Activated CD8-positive, alpha-beta memory T cell treated with anti-CD3 and anti-CD28 coated beads, Interleukin-2, amount 50 U/mL, for 4 hours (primary cell): ENCODE data around the gene TSGA10.
"Not testable (repeated sequence)": the region's sequence is repeated elsewhere in the genome, so short reads cannot be mapped to it uniquely, and the experiment has no call there.

Source experiments
- DNase-seq: peaks from one replicate; pipeline ENCODE4 v3.0.0-alpha.2; 2020

TSGA10 gene

DNA sequence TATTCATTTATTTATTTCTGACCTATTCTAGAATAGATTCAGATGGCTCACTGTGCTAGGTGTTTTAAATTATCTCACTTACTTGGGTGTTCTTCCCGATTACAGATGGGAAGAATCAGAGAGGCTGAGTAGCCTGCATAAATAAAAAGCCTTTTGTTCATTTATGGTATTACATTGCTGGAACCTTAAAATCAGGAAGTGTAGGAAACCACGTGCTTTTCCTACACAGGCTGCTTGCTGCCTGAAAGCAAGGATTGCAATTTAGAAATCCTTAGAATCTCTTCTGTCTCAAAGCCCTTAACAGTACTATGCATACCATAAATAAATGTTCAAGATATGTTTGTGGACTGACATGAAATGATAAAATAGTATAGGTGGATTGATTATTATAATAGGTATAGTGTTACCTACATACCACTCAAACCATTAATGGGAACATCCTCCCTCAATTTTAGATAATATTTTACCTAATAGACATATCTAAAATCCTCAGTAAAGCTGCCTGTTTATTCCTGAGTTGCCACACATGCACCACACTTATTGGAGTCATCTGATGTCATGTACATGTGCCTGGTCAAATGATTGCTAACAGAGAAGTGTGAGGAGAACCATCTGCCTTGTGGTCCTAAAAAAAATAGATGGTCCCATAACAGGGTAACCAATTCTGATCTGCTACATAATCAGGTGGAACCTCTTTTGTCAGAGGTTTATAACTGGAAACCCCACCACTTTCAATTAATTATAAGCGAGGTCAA is 86.7 kb downstream of the TSGA10 start:
- DNase-seq: no peak

DNA sequence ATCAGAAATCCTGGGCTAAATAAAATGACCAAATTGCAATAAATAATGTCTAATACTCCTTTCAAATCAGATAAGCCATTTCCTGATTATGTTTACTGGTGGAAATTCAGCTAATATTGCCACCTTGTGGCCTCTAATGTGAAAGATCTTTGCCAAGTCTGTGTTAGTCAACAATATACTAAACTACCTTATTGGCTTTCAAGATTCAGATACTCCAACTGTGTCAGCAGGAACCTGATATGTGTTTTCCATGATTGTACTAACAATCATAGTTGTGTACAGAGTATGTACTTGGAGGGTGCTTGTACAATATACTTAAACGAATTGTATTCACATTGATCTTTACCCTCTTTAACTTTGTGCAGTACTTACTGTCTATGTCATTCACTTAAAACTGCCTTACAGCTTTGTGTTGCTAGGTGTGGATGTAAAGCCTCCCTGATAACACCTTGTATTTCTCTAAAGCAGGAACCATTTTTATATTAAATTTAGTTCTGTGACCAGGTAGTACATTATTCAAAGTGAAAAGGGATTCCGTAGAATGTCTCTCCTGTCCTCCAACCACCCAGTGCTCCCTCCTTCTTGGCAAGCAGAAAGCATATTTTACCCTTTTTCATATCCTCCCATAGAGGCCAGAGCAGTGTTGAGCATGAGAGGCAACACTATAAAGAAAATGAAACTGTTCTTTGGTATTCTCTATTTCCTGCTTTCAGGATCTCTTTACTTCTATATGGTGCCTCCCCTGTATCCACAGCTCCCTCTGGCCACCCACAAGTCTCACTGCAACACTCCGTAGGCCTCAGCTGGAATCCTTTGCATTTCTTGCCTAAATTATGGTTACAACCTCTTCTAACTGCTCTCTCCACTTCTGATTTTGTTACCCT is 88.4 kb downstream of the TSGA10 start:
- DNase-seq: no peak

DNA sequence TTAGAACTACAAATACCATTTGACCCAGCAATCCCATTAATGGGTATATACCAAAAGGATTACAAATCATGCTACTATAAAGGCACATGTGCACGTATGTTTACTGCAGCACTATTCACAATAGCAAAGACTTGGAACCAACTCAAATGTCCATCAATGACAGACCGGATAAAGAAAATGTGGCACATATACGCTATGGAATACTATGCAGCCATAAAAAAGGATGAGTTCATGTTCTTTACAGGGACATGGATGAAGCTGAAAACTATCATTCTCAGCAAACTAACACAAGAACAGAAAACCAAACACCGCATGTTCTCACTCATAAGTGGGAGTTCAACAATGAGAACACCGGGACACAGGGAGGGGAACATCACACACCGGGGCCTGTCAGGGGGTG is 105.6 kb downstream of the TSGA10 start:
- DNase-seq: not testable (repeated sequence)

DNA sequence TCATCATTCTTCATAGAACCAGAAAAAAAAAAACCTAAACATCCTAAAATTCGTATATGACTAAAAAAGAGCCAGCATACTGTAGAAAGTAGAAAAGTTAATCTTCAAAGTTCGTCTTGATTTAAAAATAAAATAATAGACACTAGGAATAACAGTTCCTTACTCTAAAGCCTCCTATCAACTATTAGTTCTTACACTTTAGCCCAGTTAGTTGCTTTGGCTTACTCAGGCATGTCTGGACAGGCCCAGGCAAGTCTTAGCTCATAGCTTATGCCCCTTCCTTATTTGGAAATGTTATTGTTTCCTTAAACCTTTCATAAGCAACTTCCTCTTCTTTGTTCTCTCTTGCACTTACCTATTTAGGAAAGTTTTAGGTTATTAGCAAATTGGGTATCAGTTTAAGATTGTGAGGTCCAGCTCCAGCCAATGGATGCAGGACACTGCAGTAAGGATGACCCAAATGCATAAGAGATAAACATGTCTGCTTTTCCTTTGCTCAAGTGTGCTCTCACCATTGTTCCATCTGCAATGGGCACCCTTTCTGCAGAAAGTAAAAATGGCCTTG is 113.9 kb downstream of the TSGA10 start:
- not testable (repeated sequence) for DNase-seq

DNA sequence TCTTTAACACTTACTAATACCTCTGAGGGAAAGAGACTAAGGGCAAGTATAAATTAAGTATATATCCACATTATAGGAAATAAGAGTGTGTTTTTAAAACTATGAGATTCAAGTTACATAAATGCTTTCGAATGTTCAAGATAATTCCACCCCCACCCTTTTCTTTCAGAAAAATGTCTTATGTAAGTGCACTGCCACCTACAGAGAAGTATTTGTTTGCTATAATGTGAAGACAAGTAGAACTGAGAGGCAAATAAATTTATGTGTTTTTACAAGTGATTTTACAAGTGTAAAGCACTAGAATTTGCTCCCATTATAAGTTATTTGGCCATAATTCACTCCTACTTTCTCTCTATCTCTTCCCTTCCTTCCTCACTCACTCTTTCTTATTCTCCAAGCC is 118.8 kb downstream of the TSGA10 start:
- no peak for DNase-seq

DNA sequence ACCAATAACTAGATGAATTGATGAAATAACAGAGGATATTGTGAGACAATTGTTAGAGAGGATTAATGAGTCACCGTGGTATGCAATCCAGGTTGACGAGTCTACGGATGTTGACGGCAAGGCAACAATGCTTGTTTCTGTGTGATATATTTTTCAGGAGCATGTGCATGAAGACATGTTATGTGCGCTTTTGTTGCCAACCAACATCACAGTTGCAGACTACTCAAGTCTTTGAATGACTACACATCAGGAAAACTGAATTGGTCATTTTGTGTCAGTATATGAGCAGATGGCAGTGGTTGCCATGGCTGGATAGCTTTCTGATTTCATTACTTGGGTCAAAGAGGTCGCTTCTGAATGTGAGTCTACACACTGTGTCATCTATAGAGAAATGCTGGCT is 122.0 kb downstream of the TSGA10 start:
- DNase-seq: no peak

DNA sequence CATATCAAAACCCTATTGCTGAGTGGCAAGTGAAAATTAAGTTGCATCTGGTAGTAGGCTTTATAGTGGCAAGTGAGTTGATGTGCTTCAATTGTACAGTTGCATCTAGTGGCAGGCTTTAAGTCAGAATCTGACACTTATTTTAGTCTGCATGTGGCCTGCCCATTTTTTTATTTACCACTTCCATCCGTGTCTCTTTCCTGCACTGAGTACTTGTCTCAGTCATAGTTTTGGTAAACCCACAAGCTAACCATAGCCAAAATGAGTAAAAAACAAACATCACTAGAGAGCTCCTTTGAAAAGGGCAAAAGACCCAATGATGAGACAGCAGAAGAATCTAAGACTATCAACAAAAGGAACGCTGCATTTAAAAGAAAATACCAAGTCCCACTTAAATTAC is 122.7 kb downstream of the TSGA10 start:
- DNase-seq: no peak

DNA sequence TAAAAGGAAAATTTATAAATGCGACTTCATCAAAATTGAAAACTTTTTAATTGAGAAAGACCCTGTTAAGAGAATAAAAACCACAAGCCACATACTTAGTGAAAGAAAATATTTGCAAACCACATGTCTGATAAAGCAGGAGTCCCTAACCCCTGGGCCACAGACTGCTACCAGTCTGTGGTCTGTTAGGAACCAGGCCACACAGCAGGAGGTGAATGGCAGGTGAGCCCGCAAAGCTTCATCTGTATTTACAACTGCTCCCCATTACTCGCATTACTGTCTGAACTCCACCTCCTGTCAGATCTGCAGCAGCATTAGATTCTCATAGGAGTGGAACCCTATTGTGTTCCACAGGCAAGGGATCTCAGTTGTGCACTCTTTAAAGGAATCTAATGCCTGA is 123.3 kb downstream of the TSGA10 start:
- DNase-seq: no peak

DNA sequence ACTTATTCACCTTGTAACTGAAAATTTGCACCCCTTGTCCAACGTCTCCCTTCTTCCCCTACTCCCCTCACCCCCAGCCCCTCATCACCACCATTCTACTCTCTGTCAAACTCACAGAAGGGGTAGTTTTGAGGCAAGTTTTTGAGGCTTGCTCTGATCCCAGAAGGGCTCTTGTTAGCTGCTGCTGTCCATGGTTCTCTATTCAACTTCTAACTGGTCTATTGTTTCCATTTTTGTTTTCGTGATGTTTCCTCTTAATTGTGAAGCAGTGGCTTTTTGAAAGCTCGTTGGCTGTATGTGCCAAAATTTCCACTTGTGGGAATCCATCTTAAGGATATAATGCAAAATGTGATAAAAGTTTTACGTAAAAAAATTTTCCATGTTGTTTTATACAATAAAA is 126.2 kb downstream of the TSGA10 start:
- DNase-seq: no peak

DNA sequence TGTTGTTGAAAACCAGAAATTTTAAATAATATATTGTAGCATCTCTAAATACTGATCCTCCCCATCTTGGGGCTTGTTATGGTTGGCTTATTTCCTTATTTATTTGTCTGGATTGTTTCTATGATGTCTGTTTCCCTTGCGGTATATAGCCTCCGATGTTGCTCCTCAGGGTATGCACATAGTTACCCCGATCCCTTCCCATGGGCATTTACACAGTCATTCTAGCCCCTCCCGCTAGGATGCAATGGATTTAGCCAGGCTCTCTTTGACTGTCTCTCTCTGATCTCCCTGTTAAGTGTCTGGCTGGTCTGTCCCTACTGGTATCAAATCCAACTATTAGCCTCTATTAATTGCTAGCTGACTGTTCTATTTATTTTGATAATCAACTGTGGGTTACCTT is 126.9 kb downstream of the TSGA10 start:
- no peak for DNase-seq

DNA sequence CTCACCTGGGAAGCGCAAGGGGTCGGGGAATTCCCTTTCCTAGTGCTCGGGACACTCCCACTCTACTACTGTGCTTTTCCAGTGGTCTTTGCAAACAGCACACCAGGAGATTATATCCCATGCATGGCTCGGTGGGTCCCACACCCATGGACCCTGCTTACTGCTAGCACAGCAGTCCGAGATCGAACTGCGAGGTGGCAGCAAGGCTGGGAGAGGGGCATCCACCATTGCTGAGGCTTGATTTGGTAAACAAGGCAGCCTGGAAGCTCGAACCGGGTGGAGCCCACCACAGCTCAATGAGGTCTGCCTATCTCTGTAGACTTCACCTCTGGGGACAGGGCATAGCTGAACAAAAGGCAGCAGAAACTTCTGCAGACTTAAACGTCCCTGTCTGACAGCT is 154.0 kb downstream of the TSGA10 start:
- no peak for DNase-seq

DNA sequence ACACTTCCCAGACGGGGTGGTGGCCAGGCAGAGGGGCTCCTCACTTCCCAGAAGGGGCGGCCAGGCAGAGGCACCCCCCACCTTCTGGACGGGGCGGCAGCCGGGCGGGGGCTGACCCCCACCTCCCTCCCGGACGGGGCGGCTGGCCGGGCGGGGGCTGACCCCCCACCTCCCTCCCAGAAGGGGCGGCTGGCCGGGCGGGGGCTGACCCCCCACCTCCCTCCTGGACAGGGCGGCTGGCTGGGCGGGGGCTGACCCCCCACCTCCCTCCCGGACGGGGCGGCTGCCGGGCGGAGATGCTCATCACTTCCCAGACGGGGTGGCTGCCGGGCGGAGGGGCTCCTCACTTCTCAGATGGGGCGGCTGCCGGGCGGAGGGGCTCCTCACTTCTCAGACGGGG is 166.0 kb downstream of the TSGA10 start:
- not testable (repeated sequence) for DNase-seq

DNA sequence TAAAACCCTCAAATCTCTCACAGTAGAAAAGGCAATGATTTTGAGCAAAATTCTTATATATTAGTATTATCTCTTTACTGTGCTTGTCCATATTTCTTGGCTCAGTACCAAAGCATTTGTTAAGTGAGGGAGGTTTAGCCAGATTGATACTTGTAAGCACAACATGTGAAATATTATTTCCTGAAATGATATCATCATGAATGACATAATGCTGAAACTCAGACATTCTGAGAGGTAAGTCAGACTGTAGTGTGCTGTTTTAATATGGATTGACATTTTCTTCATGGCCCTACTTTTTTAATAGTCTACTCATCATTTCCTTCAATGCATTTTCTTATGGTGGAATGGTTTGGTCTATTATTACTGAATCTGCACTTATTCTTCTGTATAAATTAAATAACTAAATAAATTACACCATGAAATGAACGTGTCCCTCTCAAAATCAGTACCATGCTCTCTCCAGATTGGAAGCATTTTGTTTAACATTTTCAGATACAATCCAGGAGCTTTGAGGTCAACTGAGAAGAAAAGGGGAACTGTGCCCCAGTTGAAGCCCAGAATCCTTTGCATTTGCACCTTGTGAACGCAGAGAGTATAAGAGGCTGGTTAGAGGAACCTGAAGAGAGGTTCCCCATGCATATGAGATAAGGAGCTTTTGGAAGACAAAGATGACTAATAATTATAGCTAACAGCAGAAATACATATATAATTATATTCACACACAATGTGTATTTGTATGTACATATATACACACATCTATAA is 168.7 kb downstream of the TSGA10 start:
- no peak for DNase-seq

DNA sequence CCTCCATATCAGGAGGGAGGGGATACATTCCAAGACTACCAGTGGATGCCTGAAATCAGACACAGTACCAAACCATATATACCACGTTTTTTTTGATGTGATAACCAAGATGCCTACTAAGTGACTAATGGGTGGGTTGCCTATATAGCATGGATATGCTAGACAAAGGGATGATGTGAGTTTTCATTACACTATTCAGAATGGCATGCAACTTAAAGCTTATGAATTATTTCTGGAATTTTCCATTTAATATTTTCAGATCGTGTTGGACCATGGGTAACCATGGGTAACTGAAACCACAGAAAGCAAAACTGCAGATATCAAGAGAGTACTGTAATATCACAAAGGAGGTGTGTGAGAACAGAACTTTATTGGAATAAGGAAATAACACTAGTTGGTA is 179.1 kb downstream of the TSGA10 start:
- DNase-seq: no peak

DNA sequence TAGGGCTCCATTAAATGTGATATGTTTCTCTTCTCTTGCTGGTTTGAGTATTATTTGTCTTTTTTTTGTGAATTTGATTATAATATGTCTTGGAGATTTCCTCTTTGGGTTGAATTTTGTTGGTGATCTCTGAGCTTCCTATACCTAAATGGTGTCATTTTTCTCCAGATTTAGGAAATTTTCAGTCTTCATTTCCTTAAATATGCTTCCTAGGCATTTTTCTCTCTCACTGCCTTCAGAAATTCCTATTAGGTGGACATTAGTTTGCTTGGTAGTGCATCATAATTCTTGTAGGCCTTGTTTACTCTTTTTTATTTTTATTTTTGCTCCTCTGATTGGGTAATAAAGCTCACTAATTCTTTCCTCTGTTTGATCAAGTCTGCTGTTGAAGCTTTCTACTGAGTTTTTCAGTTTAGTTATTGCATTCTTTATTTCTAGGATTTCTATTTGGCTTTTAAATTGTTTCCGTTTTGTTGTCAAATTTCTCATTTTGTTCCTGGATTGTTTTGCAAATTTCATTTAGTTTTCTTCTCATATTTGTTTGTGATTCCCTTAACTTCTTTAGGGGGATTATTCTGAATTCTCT is 182.1 kb downstream of the TSGA10 start:
- DNase-seq: no peak

DNA sequence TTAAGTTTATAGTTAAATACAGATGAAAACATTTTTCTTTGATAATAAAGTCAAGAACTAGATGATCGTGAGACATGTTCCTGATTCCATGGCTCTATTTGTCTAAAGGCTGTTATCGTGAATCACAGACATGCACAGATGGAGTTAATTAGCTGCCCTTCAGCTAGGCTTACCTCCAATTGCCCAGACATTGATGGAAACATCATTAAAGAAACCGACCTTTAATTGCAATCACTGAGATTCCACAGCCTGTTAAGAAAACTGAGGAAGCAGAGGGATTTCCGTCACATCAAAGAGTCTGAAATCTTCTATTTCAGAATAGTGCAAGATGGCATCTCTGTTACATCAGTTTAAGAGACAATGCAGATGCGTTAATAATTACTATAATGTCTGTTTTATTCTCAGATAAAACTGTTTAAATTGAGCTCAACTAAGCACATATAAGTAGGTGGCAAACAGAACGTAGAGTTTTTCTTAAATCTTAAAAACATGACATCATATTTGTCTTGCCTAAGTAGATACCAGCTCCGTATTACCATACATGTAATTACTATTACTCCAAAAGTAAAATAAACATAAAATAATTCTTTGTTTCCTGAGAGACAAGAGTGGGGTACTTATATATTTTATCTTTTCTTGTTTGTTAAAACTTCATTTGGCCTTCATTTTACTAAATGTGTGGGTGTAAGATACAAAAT is 194.8 kb downstream of the TSGA10 start:
- DNase-seq: no peak

DNA sequence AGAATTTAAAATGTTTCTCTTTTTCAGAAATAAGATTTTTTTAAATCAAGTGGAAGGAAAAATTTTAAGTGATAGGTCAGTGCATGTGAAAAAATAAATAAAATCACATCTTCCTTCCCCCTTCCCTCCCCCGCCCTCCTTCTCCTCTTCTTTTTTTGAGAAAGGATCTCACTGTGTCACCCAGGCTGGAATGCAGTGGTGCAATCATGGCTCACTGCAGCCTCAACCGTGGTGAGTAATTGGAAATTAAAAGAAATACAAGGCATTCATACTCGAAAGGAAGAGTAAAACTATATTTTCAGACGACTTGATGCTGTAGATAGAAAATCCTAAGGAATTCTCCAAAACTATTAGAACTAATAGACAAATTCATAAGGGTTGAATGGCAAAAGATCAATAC is 201.8 kb downstream of the TSGA10 start:
- no peak for DNase-seq

DNA sequence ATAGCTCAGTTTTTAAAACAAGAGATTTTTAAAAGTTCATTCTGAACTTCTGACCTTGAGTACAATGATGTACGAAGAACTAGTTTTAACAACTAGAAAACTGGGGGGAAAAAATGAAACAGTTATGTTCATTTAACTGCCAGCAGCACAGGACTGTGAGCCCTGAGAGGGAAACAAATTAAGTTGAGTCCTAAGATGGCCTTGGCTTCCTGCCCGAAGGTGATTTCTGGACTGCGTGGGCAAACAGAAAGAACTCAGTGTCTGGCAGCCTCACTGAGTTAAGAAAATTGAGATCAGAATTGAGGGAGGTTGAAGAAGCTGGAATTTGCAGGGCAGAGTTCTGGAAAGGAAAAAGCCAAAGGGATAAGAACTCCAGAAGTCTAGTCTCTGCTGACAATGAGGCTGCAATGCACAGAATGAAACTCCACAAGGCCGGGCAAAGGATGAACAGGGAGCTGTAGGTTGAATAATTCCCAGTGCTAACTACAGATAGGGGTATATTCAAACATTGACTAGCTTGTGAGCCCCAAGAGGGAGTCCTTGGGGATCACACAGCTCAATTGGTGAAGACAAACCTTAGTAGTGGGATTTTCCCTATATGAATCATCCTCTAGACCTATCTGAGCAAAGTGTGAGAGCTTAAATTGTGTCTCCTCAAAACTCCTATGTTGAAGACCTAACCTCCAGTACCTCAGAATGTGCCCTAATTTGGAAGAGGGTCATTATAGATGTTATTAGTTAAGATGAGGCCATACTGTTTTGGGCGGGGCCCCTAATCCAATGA is 205.6 kb downstream of the TSGA10 start:
- no peak for DNase-seq

DNA sequence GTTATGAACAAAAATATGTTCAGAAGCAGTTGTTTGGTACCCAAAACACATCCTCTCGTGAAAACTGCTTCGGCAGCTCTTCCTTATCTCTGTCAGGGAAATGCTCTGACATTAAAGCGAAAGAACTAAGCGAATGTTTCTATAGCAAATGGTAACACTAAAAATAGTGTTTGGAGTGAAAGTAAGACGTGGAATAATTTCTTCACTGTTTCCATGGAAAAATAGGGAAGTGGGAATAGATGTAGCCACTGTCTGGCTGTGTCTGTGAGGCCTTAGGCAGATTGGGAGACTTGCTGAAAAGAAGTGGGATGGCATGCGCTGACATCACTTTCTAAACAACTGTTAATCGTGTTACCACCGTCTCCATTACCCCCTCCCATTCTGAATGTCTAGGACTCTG is 207.2 kb downstream of the TSGA10 start:
- no peak for DNase-seq
